BE2C (cell line): ENCODE data around the gene HADH.

Experiments
- DNase-seq: peaks from one replicate; pipeline ENCODE4 v3.0.0-alpha.2; 2020
- H3K27me3 ChIP-seq: fragments of 250-450 bp; sonication (Bioruptor Pico); 2 replicates; pipeline ENCODE4 v1.5.1; 2020; ENCODE audit warnings: mild to moderate bottlenecking
- H3K36me3 ChIP-seq: fragments of 250-450 bp; sonication (Bioruptor Pico); 2 replicates; pipeline ENCODE4 v1.5.1; 2020; ENCODE audit warnings: mild to moderate bottlenecking
- H3K4me1 ChIP-seq: fragments of 250-450 bp; sonication (Bioruptor Pico); 2 replicates; pipeline ENCODE4 v1.5.1; 2020
- H3K4me3 ChIP-seq: 2 replicates; pipeline ENCODE4 v1.5.1; 2011; ENCODE audit warnings: low read depth, low read length
- H3K9me3 ChIP-seq: fragments of 250-450 bp; sonication (Bioruptor Pico); 2 replicates; pipeline ENCODE4 v1.5.1; 2020
- TF ChIP-seq, protein P1 (sequence below): IDR thresholded peaks from 2 replicates; pipeline ENCODE4 v1.5.1; 2012; ENCODE audit warnings: mild to moderate bottlenecking, low read depth, low read length

The HADH gene

GRCh38 chr4:107991945-107992630 lies 2.4 kb downstream of the HADH start:
- H3K4me3 ChIP-seq = no peak overlapping the region; the same call in 1 of the 2 replicates
- no peak for DNase-seq
- no peaks in the 10 kb centered on the region for H3K27me3 ChIP-seq
- TF ChIP-seq, protein P1, sequence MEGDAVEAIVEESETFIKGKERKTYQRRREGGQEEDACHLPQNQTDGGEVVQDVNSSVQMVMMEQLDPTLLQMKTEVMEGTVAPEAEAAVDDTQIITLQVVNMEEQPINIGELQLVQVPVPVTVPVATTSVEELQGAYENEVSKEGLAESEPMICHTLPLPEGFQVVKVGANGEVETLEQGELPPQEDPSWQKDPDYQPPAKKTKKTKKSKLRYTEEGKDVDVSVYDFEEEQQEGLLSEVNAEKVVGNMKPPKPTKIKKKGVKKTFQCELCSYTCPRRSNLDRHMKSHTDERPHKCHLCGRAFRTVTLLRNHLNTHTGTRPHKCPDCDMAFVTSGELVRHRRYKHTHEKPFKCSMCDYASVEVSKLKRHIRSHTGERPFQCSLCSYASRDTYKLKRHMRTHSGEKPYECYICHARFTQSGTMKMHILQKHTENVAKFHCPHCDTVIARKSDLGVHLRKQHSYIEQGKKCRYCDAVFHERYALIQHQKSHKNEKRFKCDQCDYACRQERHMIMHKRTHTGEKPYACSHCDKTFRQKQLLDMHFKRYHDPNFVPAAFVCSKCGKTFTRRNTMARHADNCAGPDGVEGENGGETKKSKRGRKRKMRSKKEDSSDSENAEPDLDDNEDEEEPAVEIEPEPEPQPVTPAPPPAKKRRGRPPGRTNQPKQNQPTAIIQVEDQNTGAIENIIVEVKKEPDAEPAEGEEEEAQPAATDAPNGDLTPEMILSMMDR = no peak
- H3K4me1 ChIP-seq = no peaks in the 10 kb centered on the region
- H3K9me3 ChIP-seq = no peaks in the 10 kb centered on the region
- H3K36me3 ChIP-seq = peaks cover 7% of the 10 kb centered on the region

DNA sequence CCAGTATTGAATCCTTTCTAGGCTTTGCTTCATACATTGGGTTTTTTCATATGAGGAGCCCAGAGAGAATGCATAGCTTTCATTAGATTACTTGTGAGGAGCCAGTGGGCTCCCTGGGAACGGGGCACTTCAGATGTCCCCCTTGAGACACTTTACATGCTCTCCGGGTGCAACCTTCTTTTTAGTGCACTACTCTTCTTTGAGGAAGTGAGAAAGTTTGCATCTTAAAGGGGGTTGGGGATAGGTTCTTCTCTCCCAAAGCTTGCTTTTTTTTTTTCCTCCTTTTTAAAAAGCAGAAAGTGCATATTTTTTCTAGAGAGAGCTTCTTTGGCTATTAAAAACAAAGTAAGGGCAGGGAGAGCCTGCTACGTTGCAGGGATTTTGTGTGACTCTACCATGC lies 4.3 kb downstream of the HADH start:
- TF ChIP-seq, protein P1 = no peak
- DNase-seq = no peak
- no peaks in the 10 kb centered on the region for H3K9me3 ChIP-seq
- peaks cover 11% of the 10 kb centered on the region for H3K36me3 ChIP-seq
- no peak overlapping the region for H3K4me3 ChIP-seq
- H3K27me3 ChIP-seq = no peaks in the 10 kb centered on the region
- H3K4me1 ChIP-seq = no peaks in the 10 kb centered on the region

GRCh38 chr4:107994894-107995293 lies 5.2 kb downstream of the HADH start:
- DNase-seq = no peak
- Histone ChIP-seq H3K27me3 (no peaks in the 10 kb centered on the region), H3K4me1 (no peaks in the 10 kb centered on the region), H3K36me3 (peaks cover 11% of the 10 kb centered on the region), H3K9me3 (no peaks in the 10 kb centered on the region), H3K4me3 (no peak overlapping the region)
- TF ChIP-seq, protein P1 = no peak

GRCh38 chr4:107996949-107997788 lies 7.5 kb downstream of the HADH start:
- TF ChIP-seq, protein P1 = no peak
- H3K4me1 ChIP-seq = no peaks in the 10 kb centered on the region
- H3K27me3 ChIP-seq = no peaks in the 10 kb centered on the region
- DNase-seq = no peak
- peaks cover 11% of the 10 kb centered on the region for H3K36me3 ChIP-seq
- H3K9me3 ChIP-seq = no peaks in the 10 kb centered on the region
- no peak overlapping the region for H3K4me3 ChIP-seq

- no peak overlapping the region for H3K4me3 ChIP-seq
- no peaks in the 10 kb centered on the region for H3K27me3 ChIP-seq
- H3K36me3 ChIP-seq = peaks cover 11% of the 10 kb centered on the region
- H3K4me1 ChIP-seq = no peaks in the 10 kb centered on the region
- TF ChIP-seq, protein P1 = no peak
- H3K9me3 ChIP-seq = no peaks in the 10 kb centered on the region
- no peak for DNase-seq
Measured at GRCh38 chr4:107997794-107998193, 8.1 kb downstream of the HADH start.
